Gastroesophageal sphincter (tissue), 4 donors: Measurements from ENCODE around the gene SOX6. TPM values are rescaled to one million over a fixed set of nuclear protein-coding genes. Genes with fewer than 3 reads are reported as not detected.

Experiments
- ATAC-seq: fragments of 150-250 bp; one replicate; pipeline ENCODE4 v1.9.1; 2016; ENCODE audit warnings: mild to moderate bottlenecking, moderate library complexity
- H3K27ac ChIP-seq, 4 donors: fragments of 200-600 bp; sonication (generic) in 3 of 4; 1 replicate in 3 of 4; 2 replicates in 1 of 4; pipeline ENCODE4 v1.5.1; 2016 to 2019
- H3K27me3 ChIP-seq: fragments of 200-600 bp; sonication (generic); one replicate; pipeline ENCODE4 v1.5.1; 2019
- H3K36me3 ChIP-seq, 2 donors: fragments of 200-600 bp; sonication (generic); one replicate each; pipeline ENCODE4 v1.5.1; 2019; ENCODE audit warnings: control low read depth in 1 of 2
- H3K4me1 ChIP-seq, 3 donors: fragments of 200-600 bp; sonication (generic); 1 replicate in 2 of 3; 2 replicates in 1 of 3; pipeline ENCODE4 v1.5.1; 2016 to 2019; ENCODE audit warnings: control low read depth in 2 of 3
- H3K4me3 ChIP-seq, 2 donors: fragments of 200-600 bp; sonication (generic); one replicate each; pipeline ENCODE4 v1.5.1; 2019; ENCODE audit warnings: mild to moderate bottlenecking in 1 of 2, moderate library complexity in 1 of 2
- H3K9me3 ChIP-seq, 3 donors: fragments of 200-600 bp; sonication (generic); one replicate each; pipeline ENCODE4 v1.5.1; 2017 to 2019; ENCODE audit warnings: control low read depth in 2 of 3
- CTCF ChIP-seq, 4 experiments: fragments of 200-600 bp in 2 of 4; fragments of 450-650 bp in 2 of 4; sonication (generic) in 1 of 4; IDR thresholded peaks; one replicate each; pipeline ENCODE4 v1.5.1; 2017 to 2019; ENCODE audit warnings: antibody characterized with exemption in 4 of 4, mild to moderate bottlenecking in 2 of 4, moderate library complexity in 2 of 4
- EP300 ChIP-seq: sonication (generic); formaldehyde crosslinking; IDR thresholded peaks from one replicate; pipeline ENCODE4 v1.6.1; 2017; ENCODE audit warnings: antibody characterized with exemption, mild to moderate bottlenecking
- POLR2A ChIP-seq, 2 donors: fragments of 450-650 bp; IDR thresholded peaks; one replicate each; pipeline ENCODE4 v1.6.1; 2017; ENCODE audit warnings: antibody characterized with exemption in 2 of 2, mild to moderate bottlenecking in 2 of 2, moderate library complexity in 1 of 2
- POLR2AphosphoS5 ChIP-seq: sonication (generic); formaldehyde crosslinking; IDR thresholded peaks from one replicate; pipeline ENCODE4 v1.6.1; 2017; ENCODE audit warnings: antibody characterized with exemption
- WGBS, 2 donors: methylation state at CpG; one replicate each; pipeline ENCODE4 v1.1.5; 2018; ENCODE audit warnings: low coverage in 1 of 2; 5-methylcytosine and 5-hydroxymethylcytosine counted together
- total RNA-seq, 4 donors: library from RNA; depleted of rRNA; stranded (reverse); fragments of >200 nt; gene quantifications; one replicate each; pipeline ENCODE4 v1.1.0, GENCODE V29; 2016

Gene SOX6
- total RNA-seq, 4 donors from 2014 or later, result 1.2 to 21.9 (median 6.5) TPM

- Histone ChIP-seq H3K27ac (no peak overlapping the region), H3K27me3 (no peaks in the 10 kb centered on the region), H3K36me3 (no peaks in the 10 kb centered on the region), H3K9me3 (peaks cover 0 to 4% (median 0%) of the 10 kb centered on the region in 3 donors), H3K4me3 (no peak overlapping the region), H3K4me1 (peaks cover 0 to 10% (median 0%) of the 10 kb centered on the region in 3 donors)
- ATAC-seq, result no peak
- TF ChIP-seq EP300 (no peak), CTCF (IDR thresholded peaks at IDR 0.05) (no peak), POLR2A (IDR thresholded peaks at IDR 0.05) (no peak), POLR2AphosphoS5 (no peak)
- 71 to 90% methylated on average over 1 to 2 of the region's 2 CpGs for WGBS, 2 donors
Measured at GRCh38 chr11:15918212-15918611, 438.1 kb downstream of the SOX6 start.
